Measurements from ENCODE around the gene PEAR1. TPM values are rescaled to one million over a fixed set of nuclear protein-coding genes. Genes with fewer than 3 reads are reported as not detected.

Gene PEAR1
- total RNA-seq, 1 donor = 17.0 TPM

GRCh38 chr1:156941675-156942074 is 48.2 kb downstream of the PEAR1 start:
- no peak overlapping the region for H3K4me3 ChIP-seq (ENCODE audit: insufficient read depth, low read length)
- H3K4me2 ChIP-seq (ENCODE audit: insufficient read depth, low read length) = no peak overlapping the region
- no peaks in the 10 kb centered on the region for H3K79me2 ChIP-seq (ENCODE audit: insufficient read depth, low read length)
- H3K36me3 ChIP-seq (ENCODE audit: insufficient read depth, low read length) = peaks cover 73% of the 10 kb centered on the region
- no peak overlapping the region for H2AFZ ChIP-seq (ENCODE audit: low read length)
- H3K4me1 ChIP-seq (ENCODE audit: insufficient read depth, low read length) = no peaks in the 10 kb centered on the region
- TF ChIP-seq CTCF (IDR thresholded peaks at IDR 0.05; ENCODE audit: extremely low read depth, low read depth, low read length) = no peak
- H3K27me3 ChIP-seq (ENCODE audit: insufficient read depth, low read length) = no peaks in the 10 kb centered on the region
- no peaks in the 10 kb centered on the region for H4K20me1 ChIP-seq (ENCODE audit: insufficient read depth, low read length)
- no peak overlapping the region for H3K27ac ChIP-seq (ENCODE audit: low read depth, low read length)
- no peaks in the 10 kb centered on the region for H3K9me3 ChIP-seq (ENCODE audit: low read depth, low read length)
- DNase-seq (ENCODE audit: insufficient read length, low spot score, missing footprints) = no peak

- H3K4me3 ChIP-seq (ENCODE audit: insufficient read depth, low read length) = no peak overlapping the region
- no peaks in the 10 kb centered on the region for H3K79me2 ChIP-seq (ENCODE audit: insufficient read depth, low read length)
- H2AFZ ChIP-seq (ENCODE audit: low read length) = no peak overlapping the region
- peaks cover 73% of the 10 kb centered on the region for H3K36me3 ChIP-seq (ENCODE audit: insufficient read depth, low read length)
- no peak overlapping the region for H3K27ac ChIP-seq (ENCODE audit: low read depth, low read length)
- H3K27me3 ChIP-seq (ENCODE audit: insufficient read depth, low read length) = no peaks in the 10 kb centered on the region
- no peak for TF ChIP-seq CTCF (IDR thresholded peaks at IDR 0.05; ENCODE audit: extremely low read depth, low read depth, low read length)
- H4K20me1 ChIP-seq (ENCODE audit: insufficient read depth, low read length) = no peaks in the 10 kb centered on the region
- no peaks in the 10 kb centered on the region for H3K4me1 ChIP-seq (ENCODE audit: insufficient read depth, low read length)
- H3K9me3 ChIP-seq (ENCODE audit: low read depth, low read length) = no peaks in the 10 kb centered on the region
- peak; percentile 38 for DNase-seq (ENCODE audit: insufficient read length, low spot score, missing footprints)
- H3K4me2 ChIP-seq (ENCODE audit: insufficient read depth, low read length) = no peak overlapping the region
Measured at GRCh38 chr1:156942176-156942575, 48.7 kb downstream of the PEAR1 start.

GRCh38 chr1:156942576-156942975 is 49.1 kb downstream of the PEAR1 start:
- Histone ChIP-seq H3K27me3 (ENCODE audit: insufficient read depth, low read length) (no peaks in the 10 kb centered on the region), H3K36me3 (ENCODE audit: insufficient read depth, low read length) (peaks cover 75% of the 10 kb centered on the region), H3K4me1 (ENCODE audit: insufficient read depth, low read length) (no peaks in the 10 kb centered on the region), H3K4me2 (ENCODE audit: insufficient read depth, low read length) (no peak overlapping the region), H4K20me1 (ENCODE audit: insufficient read depth, low read length) (no peaks in the 10 kb centered on the region), H3K9me3 (ENCODE audit: low read depth, low read length) (no peaks in the 10 kb centered on the region), H3K27ac (ENCODE audit: low read depth, low read length) (no peak overlapping the region), H2AFZ (ENCODE audit: low read length) (no peak overlapping the region), H3K79me2 (ENCODE audit: insufficient read depth, low read length) (no peaks in the 10 kb centered on the region), H3K4me3 (ENCODE audit: insufficient read depth, low read length) (no peak overlapping the region)
- peak; percentile 78 for DNase-seq (ENCODE audit: insufficient read length, low spot score, missing footprints)
- TF ChIP-seq CTCF (IDR thresholded peaks at IDR 0.05; ENCODE audit: extremely low read depth, low read depth, low read length) = no peak

- no peaks in the 10 kb centered on the region for H4K20me1 ChIP-seq (ENCODE audit: insufficient read depth, low read length)
- DNase-seq (ENCODE audit: insufficient read length, low spot score, missing footprints) = no peak
- H3K4me3 ChIP-seq (ENCODE audit: insufficient read depth, low read length) = no peak overlapping the region
- no peaks in the 10 kb centered on the region for H3K4me1 ChIP-seq (ENCODE audit: insufficient read depth, low read length)
- peaks cover 85% of the 10 kb centered on the region for H3K36me3 ChIP-seq (ENCODE audit: insufficient read depth, low read length)
- H2AFZ ChIP-seq (ENCODE audit: low read length) = no peak overlapping the region
- no peaks in the 10 kb centered on the region for H3K79me2 ChIP-seq (ENCODE audit: insufficient read depth, low read length)
- no peak overlapping the region for H3K4me2 ChIP-seq (ENCODE audit: insufficient read depth, low read length)
- no peak for TF ChIP-seq CTCF (IDR thresholded peaks at IDR 0.05; ENCODE audit: extremely low read depth, low read depth, low read length)
- no peaks in the 10 kb centered on the region for H3K9me3 ChIP-seq (ENCODE audit: low read depth, low read length)
- H3K27ac ChIP-seq (ENCODE audit: low read depth, low read length) = no peak overlapping the region
- no peaks in the 10 kb centered on the region for H3K27me3 ChIP-seq (ENCODE audit: insufficient read depth, low read length)
Measured at GRCh38 chr1:156943756-156944155, 50.2 kb downstream of the PEAR1 start.

All from osteoblast (primary cell).